Activated T-cell treated with anti-CD3 and anti-CD28 coated beads, Interleukin-2, amount 50 U/mL, for 4 hours (primary cell): ENCODE results near the gene FAAP100. TPM values are rescaled to one million over a fixed set of nuclear protein-coding genes. Genes with fewer than 3 reads are reported as not detected.

ENCODE experiments used
- ATAC-seq, 2 donors: fragments of 200-7000 bp; cut with Tn5 transposase; one replicate each; pipeline ENCODE4 v1.10.0; 2021
- DNase-seq: peaks from one replicate; pipeline ENCODE4 v3.0.0-alpha.2; 2020
- H3K27me3 Mint-ChIP-seq: one replicate; pipeline ENCODE4 v1.8.0; 2021; ENCODE audit warnings: low read depth, mixed read lengths
- H3K36me3 Mint-ChIP-seq: one replicate; pipeline ENCODE4 v1.8.0; 2022; ENCODE audit warnings: mixed read lengths; ENCODE audit not compliant: insufficient read depth
- H3K4me1 Mint-ChIP-seq: one replicate; pipeline ENCODE4 v1.8.0; 2021; ENCODE audit warnings: low read depth, mixed read lengths
- H3K4me3 Mint-ChIP-seq: one replicate; pipeline ENCODE4 v1.8.0; 2021; ENCODE audit warnings: mild to moderate bottlenecking, moderate library complexity, mixed read lengths
- H3K9me3 Mint-ChIP-seq: one replicate; pipeline ENCODE4 v1.8.0; 2021; ENCODE audit warnings: mixed read lengths
- total RNA-seq, 3 donors: library from RNA; stranded (reverse); gene quantifications; one replicate each; pipeline ENCODE4 v1.2.1, GENCODE V29; 2021

The FAAP100 gene
- total RNA-seq, 3 donors from 2014 or later: 59.3 to 63.3 (median 61.6) TPM

- no peaks in the 10 kb centered on the region for H3K36me3 Mint-ChIP-seq
- H3K9me3 Mint-ChIP-seq: no peaks in the 10 kb centered on the region
- DNase-seq (no peak), ATAC-seq (peak in 1 of 2 donors; percentile 72)
- H3K4me3 Mint-ChIP-seq: no peak overlapping the region
- no peaks in the 10 kb centered on the region for H3K4me1 Mint-ChIP-seq
- H3K27me3 Mint-ChIP-seq: peaks cover 5% of the 10 kb centered on the region
Measured at GRCh38 chr17:81494626-81495377, 57.4 kb downstream of the FAAP100 start.

- H3K9me3 Mint-ChIP-seq: no peaks in the 10 kb centered on the region
- no peaks in the 10 kb centered on the region for H3K4me1 Mint-ChIP-seq
- ATAC-seq (no peak), DNase-seq (no peak)
- no peaks in the 10 kb centered on the region for H3K36me3 Mint-ChIP-seq
- H3K4me3 Mint-ChIP-seq: no peak overlapping the region
- peaks cover 8% of the 10 kb centered on the region for H3K27me3 Mint-ChIP-seq
Measured at GRCh38 chr17:81493198-81494038, 58.7 kb downstream of the FAAP100 start.

GRCh38 chr17:81492706-81493105 is 59.4 kb downstream of the FAAP100 start:
- Mint-ChIP-seq H3K4me3 (no peak overlapping the region), H3K36me3 (no peaks in the 10 kb centered on the region), H3K9me3 (no peaks in the 10 kb centered on the region), H3K4me1 (no peaks in the 10 kb centered on the region), H3K27me3 (peaks cover 6% of the 10 kb centered on the region)
- DNase-seq: no peak
- no peak for ATAC-seq

GRCh38 chr17:81492202-81492601 is 60.0 kb downstream of the FAAP100 start:
- no peaks in the 10 kb centered on the region for H3K4me1 Mint-ChIP-seq
- no peaks in the 10 kb centered on the region for H3K9me3 Mint-ChIP-seq
- DNase-seq (no peak), ATAC-seq (no peak)
- no peaks in the 10 kb centered on the region for H3K36me3 Mint-ChIP-seq
- H3K27me3 Mint-ChIP-seq: peaks cover 8% of the 10 kb centered on the region
- no peak overlapping the region for H3K4me3 Mint-ChIP-seq

- Mint-ChIP-seq H3K4me3 (no peak overlapping the region), H3K27me3 (peaks cover 8% of the 10 kb centered on the region), H3K36me3 (no peaks in the 10 kb centered on the region), H3K9me3 (no peaks in the 10 kb centered on the region), H3K4me1 (no peaks in the 10 kb centered on the region)
- no peak for ATAC-seq
- no peak for DNase-seq
Measured at GRCh38 chr17:81491761-81492160, 60.4 kb downstream of the FAAP100 start.

GRCh38 chr17:81491181-81491581 is 61.0 kb downstream of the FAAP100 start:
- H3K4me1 Mint-ChIP-seq: peaks cover 1% of the 10 kb centered on the region
- ATAC-seq (no peak), DNase-seq (no peak)
- peaks cover 8% of the 10 kb centered on the region for H3K27me3 Mint-ChIP-seq
- H3K4me3 Mint-ChIP-seq: no peak overlapping the region
- no peaks in the 10 kb centered on the region for H3K36me3 Mint-ChIP-seq
- H3K9me3 Mint-ChIP-seq: no peaks in the 10 kb centered on the region

- Mint-ChIP-seq H3K9me3 (no peaks in the 10 kb centered on the region), H3K27me3 (peaks cover 8% of the 10 kb centered on the region), H3K4me3 (no peak overlapping the region), H3K4me1 (peaks cover 5% of the 10 kb centered on the region), H3K36me3 (no peaks in the 10 kb centered on the region)
- no peak for DNase-seq
- ATAC-seq: no peak
Measured at GRCh38 chr17:81489998-81490992, 61.9 kb downstream of the FAAP100 start.

Other genes with a start within 250 kb of the FAAP100 start
- gene BAHCC1, start 156.9 kb downstream of the FAAP100 start, total RNA-seq: under 1 TPM; 0.08 to 0.19 (median 0.08) TPM
- 1,000 to 10,000 TPM; 3,953 to 4,676 (median 4,016) TPM for gene ACTG1, start 39.6 kb downstream of the FAAP100 start, total RNA-seq
- under 1 TPM in 2 of 3 donors, not detected in 1; 0.33 to 0.58 TPM for gene FSCN2, start 24.0 kb downstream of the FAAP100 start, total RNA-seq
- gene NPLOC4, start 84.8 kb upstream of the FAAP100 start, total RNA-seq: 100 to 1,000 TPM; 153 to 201 (median 167) TPM
- gene TSPAN10, start 84.8 kb upstream of the FAAP100 start, total RNA-seq: under 1 TPM in 2 of 3 donors, not detected in 1; 0.11 to 0.18 TPM
- gene PDE6G, start 104.2 kb upstream of the FAAP100 start, total RNA-seq: under 1 TPM in 1 of 3 donors, not detected in 2; 0.35 TPM
- gene OXLD1, start 114.3 kb upstream of the FAAP100 start, total RNA-seq: 10 to 100 TPM; 35.0 to 41.1 (median 35.3) TPM
- gene CCDC137, start 114.4 kb upstream of the FAAP100 start, total RNA-seq: 10 to 100 TPM; 82.9 to 91.9 (median 84.9) TPM
- gene ARL16, start 131.4 kb upstream of the FAAP100 start, total RNA-seq: 10 to 100 TPM; 27.3 to 38.6 (median 27.9) TPM
- 100 to 1,000 TPM; 146 to 162 (median 147) TPM for gene HGS, start 131.7 kb upstream of the FAAP100 start, total RNA-seq
- gene MRPL12, start 151.0 kb upstream of the FAAP100 start, total RNA-seq: 100 to 1,000 TPM; 294 to 372 (median 359) TPM
- 10 to 100 TPM; 29.9 to 47.8 (median 38.8) TPM for gene SLC25A10, start 159.9 kb upstream of the FAAP100 start, total RNA-seq